ENCODE measurements around the gene MTCH1. TPM values are rescaled to one million over a fixed set of nuclear protein-coding genes. Genes with fewer than 3 reads are reported as not detected.

MTCH1 gene
- total and polyA plus RNA-seq, 2 of the 4 experiments (the other 2 are of a cell fraction): 215 to 263 TPM

DNA sequence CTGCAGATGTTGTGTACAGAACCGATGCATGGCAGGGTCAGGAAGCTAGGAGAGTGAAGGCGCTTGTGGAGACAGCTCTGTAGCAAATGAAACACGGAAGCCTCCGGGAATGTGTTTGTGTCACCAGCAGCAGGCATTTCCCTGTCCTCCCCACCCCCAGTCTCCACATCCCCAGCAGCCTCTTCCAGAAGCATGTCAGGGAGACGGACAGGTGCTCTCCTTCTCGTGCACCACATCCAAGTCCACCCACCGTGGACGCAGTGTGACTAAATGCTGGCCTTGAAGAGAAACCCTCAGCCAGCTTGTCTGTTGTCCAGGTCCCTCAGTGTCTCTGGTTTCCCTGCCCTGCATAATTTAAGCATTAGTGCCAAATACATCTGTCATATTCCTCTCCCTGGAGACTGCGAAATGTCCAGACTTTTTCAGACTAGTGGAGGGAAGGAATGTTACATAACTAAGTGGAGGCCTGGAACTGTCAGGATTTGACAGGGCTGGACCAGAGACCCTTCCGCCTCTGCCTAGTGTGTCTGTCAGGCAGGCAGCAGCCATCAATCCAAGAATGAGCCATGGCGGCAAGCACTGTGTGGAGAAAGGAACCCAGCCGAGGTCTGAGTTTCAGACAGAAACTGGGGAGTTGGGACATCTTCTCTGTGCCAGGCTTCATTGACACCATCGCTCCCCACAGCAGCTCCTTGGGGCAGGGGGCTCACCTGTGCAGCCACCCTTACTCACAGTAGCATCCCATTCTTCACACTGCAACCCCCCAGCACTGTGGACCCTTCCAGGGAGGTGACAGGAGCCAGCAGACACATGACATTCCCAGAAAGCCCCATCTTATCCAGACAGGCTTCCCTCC lies 58.1 kb downstream of the MTCH1 start:
- Histone ChIP-seq H4K20me1 (ENCODE audit: insufficient read depth, low read length) (no peaks in the 10 kb centered on the region), H3K4me2 (ENCODE audit: low read depth, low read length) (peak overlapping the region; percentile 8), H4K5ac (ENCODE audit: low read depth, low read length) (peak overlapping the region; percentile 61), H2BK15ac (ENCODE audit: low read depth, low read length) (no peak overlapping the region; the same call in 2 of the 3 replicates), H3K27me3 (ENCODE audit: control insufficient read depth, insufficient read depth, low read length) (no peaks in the 10 kb centered on the region), H3K4ac (ENCODE audit: low read depth, low read length) (peak overlapping the region; percentile 59), H4K91ac (ENCODE audit: insufficient read depth, low read depth, low read length) (peak overlapping the region; percentile 14), H2BK120ac (ENCODE audit: low read depth, low read length) (peak overlapping the region; percentile 41; the same call in 1 of the 2 replicates), H3K18ac (ENCODE audit: low read depth, low read length) (peak overlapping the region; percentile 43), H4K8ac (ENCODE audit: low read depth in 2 of 2, low read length in 2 of 2) (no peak overlapping the region; a peak in 1 of 4 replicates), H3K23ac (ENCODE audit: low read depth, low read length) (0 out of 2 replicates have a peak overlapping the region, but pooled peaks have one; percentile 11), H3K4me3 (ENCODE audit: insufficient read depth, low read depth, low read length) (no peak overlapping the region), H3K14ac (replicated peaks; ENCODE audit: low read depth, low read length) (peak overlapping the region; percentile 27), H3K27ac (ENCODE audit: insufficient read depth, low read length) (no peak overlapping the region), H3K4me1 (ENCODE audit: control insufficient read depth, insufficient read depth, low read length) (peaks cover 38% of the 10 kb centered on the region), H3K79me1 (ENCODE audit: low read depth in 1 of 2, low read length in 2 of 2) (peaks cover 0 to 3% of the 10 kb centered on the region in 2 experiments; a peak in 1 of 4 replicates), H3K9me1 (ENCODE audit: insufficient read depth, low read length) (peaks cover 19% of the 10 kb centered on the region), H2AK5ac (ENCODE audit: low read depth, low read length) (peak overlapping the region; percentile 54; the same call in 1 of the 2 replicates), H2AK9ac (replicated peaks; ENCODE audit: low read depth, low read length, poor library complexity) (no peak overlapping the region), H2AFZ (replicated peaks; ENCODE audit: low read length, poor library complexity) (peak overlapping the region; percentile 4), H3K9me3 (ENCODE audit: control insufficient read depth, insufficient read depth, low read length) (no peaks in the 10 kb centered on the region), H3K9ac (ENCODE audit: low read depth, low read length) (no peak overlapping the region), H2BK5ac (ENCODE audit: low read depth, low read length, poor library complexity, severe bottlenecking) (peak overlapping the region; percentile 32), H3K36me3 (ENCODE audit: control insufficient read depth, insufficient read depth, low read length) (peaks cover 13% of the 10 kb centered on the region), H2BK20ac (ENCODE audit: low read depth, low read length) (no peak overlapping the region), H3K56ac (ENCODE audit: extremely low read depth, insufficient read depth, low read length) (no peak overlapping the region)
- CTCF ChIA-PET: interaction anchor here (1.1 kb wide), 1 partner anchor 24 kb away, joined by 4 read pairs; no protein-coding TSS in a partner anchor
- intact Hi-C loops (cut with micrococcal nuclease) (no loop called here), in situ Hi-C loops (cut with MboI; ENCODE audit: low sequenced_read_pairs) (no loop called here), dilution Hi-C loops (cut with HindIII; ENCODE audit: low sequenced_read_pairs, unreplicated experiment) (no loop called here)
- ATAC-seq (ENCODE audit: low read depth): peak; percentile 18; the same call in 1 of the 2 replicates
- no peak for TF ChIP-seq RAD21 (IDR thresholded peaks at IDR 0.05; ENCODE audit: low read length)
- no peak for TF ChIP-seq MAFK (IDR thresholded peaks at IDR 0.05; ENCODE audit: low read depth, low read length)
- no peak for TF ChIP-seq POLR2A (IDR thresholded peaks at IDR 0.05; ENCODE audit: low read depth, low read length)
- TF ChIP-seq, protein P1, sequence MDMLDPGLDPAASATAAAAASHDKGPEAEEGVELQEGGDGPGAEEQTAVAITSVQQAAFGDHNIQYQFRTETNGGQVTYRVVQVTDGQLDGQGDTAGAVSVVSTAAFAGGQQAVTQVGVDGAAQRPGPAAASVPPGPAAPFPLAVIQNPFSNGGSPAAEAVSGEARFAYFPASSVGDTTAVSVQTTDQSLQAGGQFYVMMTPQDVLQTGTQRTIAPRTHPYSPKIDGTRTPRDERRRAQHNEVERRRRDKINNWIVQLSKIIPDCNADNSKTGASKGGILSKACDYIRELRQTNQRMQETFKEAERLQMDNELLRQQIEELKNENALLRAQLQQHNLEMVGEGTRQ (IDR thresholded peaks at IDR 0.05; ENCODE audit: low read depth, low read length): no peak
- TF ChIP-seq FOS (IDR thresholded peaks at IDR 0.05; ENCODE audit: low read depth, low read length): no peak
- TF ChIP-seq, protein P2, sequence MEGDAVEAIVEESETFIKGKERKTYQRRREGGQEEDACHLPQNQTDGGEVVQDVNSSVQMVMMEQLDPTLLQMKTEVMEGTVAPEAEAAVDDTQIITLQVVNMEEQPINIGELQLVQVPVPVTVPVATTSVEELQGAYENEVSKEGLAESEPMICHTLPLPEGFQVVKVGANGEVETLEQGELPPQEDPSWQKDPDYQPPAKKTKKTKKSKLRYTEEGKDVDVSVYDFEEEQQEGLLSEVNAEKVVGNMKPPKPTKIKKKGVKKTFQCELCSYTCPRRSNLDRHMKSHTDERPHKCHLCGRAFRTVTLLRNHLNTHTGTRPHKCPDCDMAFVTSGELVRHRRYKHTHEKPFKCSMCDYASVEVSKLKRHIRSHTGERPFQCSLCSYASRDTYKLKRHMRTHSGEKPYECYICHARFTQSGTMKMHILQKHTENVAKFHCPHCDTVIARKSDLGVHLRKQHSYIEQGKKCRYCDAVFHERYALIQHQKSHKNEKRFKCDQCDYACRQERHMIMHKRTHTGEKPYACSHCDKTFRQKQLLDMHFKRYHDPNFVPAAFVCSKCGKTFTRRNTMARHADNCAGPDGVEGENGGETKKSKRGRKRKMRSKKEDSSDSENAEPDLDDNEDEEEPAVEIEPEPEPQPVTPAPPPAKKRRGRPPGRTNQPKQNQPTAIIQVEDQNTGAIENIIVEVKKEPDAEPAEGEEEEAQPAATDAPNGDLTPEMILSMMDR (conservative IDR thresholded peaks at IDR 0.05; ENCODE audit: low read depth, low read length): no peak
- no peak for TF ChIP-seq MAZ (IDR thresholded peaks at IDR 0.05; ENCODE audit: borderline replicate concordance, low read depth, low read length)
- no peak for TF ChIP-seq NFE2L2 (IDR thresholded peaks at IDR 0.05; ENCODE audit: low read depth, low read length)
- no peak for TF ChIP-seq CEBPB (IDR thresholded peaks at IDR 0.05; ENCODE audit: low read depth, low read length)
- 86% methylated on average over 3 of the region's 13 CpGs; no CpG with 5 or more reads in 1 of the 2 experiments for WGBS, 2 experiments (ENCODE audit: extremely low coverage in 2 of 2, insufficient read length in 1 of 2)
- peak; percentile 39 for DNase-seq
- BruUV-seq (replicated peaks): no TSS peak
- POLR2A ChIA-PET (ENCODE audit: unreplicated experiment): no interaction called here

Measured in IMR-90 (cell line).